ENCODE results near the gene OR52R1.
"Not testable (repeated sequence)": the region's sequence is repeated elsewhere in the genome, so short reads cannot be mapped to it uniquely, and the experiment has no call there.

OR52R1 gene

GRCh38 chr11:4804280-4804679 lies at the start of gene OR52R1:
OR52R1 (minus strand) TSS chr11:4804380; CDS start chr11:4804380, 0 bp downstream.
- in situ Hi-C loops (cut with MboI; ENCODE audit: low sequenced_read_pairs): no loop called here

- in situ Hi-C loops (cut with MboI; ENCODE audit: low sequenced_read_pairs): no loop called here
These were observed 46.9 kb upstream of the OR52R1 start for GRCh38 chr11:4851033-4851432.

GRCh38 chr11:4848908-4849532 lies 44.8 kb upstream of the OR52R1 start, which contains the start of gene OR51S1:
OR51S1 (minus strand) TSS chr11:4849208; CDS start chr11:4849208, 0 bp downstream.
- in situ Hi-C loops (cut with MboI; ENCODE audit: low sequenced_read_pairs): no loop called here

- in situ Hi-C loops (cut with MboI; ENCODE audit: low sequenced_read_pairs): no loop called here
These were observed 35.8 kb upstream of the OR52R1 start for GRCh38 chr11:4839851-4840549.

DNA sequence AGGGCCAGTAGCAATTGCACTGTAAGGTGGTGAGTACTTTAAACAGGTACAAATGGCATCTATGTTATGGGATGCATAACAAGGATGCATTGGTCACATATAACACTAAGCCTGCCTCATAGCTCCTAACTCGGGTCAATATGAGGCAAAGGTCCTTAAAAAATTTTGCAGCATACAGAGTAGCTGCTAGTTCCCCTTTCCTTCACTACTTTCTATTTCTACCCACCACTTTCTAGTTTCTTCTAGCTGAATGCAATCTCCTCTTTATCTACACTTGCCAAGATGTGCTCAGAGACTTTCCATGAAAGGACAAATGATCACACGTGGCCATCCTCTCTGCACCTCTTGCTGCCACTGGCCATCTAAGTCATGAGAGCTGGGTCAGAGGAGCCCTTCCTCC lies 26.7 kb upstream of the OR52R1 start:
- in situ Hi-C loops (cut with MboI; ENCODE audit: low sequenced_read_pairs): no loop called here

- in situ Hi-C loops (cut with MboI; ENCODE audit: low sequenced_read_pairs): no loop called here
These were observed 26.2 kb upstream of the OR52R1 start for GRCh38 chr11:4830346-4830745.

DNA sequence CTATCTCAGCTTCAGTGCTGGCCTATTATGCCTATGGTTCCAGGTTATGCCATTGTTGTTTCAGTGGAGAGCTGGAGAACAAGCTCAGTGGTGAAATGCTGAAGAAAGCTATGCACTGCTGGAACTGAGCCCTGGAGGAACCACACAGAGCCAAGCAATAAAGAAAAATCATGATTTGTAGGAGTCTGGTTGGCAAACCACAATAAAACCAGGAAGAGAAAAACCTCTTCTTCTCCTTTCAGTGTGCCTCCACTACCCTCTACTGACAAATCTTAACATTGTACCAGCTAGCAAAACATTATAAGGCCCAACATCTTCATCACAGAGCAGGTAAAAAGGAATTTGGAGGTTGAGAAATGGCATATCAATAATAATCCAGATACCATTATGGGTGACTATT lies 22.2 kb upstream of the OR52R1 start:
- in situ Hi-C loops (cut with MboI; ENCODE audit: low sequenced_read_pairs): no loop called here

GRCh38 chr11:4825132-4825531 lies 21.0 kb upstream of the OR52R1 start:
- in situ Hi-C loops (cut with MboI; ENCODE audit: low sequenced_read_pairs): no loop called here

- in situ Hi-C loops (cut with MboI; ENCODE audit: low sequenced_read_pairs): no loop called here
These were observed 16.8 kb upstream of the OR52R1 start, which contains the start of gene OR51F2 for GRCh38 chr11:4821021-4821420. OR51F2 (plus strand) TSS chr11:4821321; CDS start chr11:4821422, 101 bp downstream.

DNA sequence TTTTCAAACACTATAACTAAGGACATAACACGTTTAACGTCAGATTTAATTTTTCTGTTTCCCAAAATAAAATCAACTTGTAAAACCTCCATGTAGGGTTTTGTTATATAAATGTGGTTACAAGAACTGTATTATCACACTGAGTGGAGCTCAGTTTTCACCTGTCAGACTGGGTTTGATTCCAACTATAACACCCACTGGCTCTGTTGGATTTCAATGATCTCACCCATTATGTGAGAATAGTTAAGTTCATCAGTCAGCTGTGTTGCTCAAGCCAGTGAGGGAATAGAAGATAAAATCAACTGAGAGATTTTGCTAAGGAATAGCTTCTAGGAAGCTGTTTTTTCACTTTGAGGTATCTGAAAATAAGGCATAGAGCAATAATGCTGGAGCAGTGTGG lies 5.1 kb upstream of the OR52R1 start:
- in situ Hi-C loops (cut with MboI; ENCODE audit: low sequenced_read_pairs): no loop called here

GRCh38 chr11:4808476-4808875 lies 4.3 kb upstream of the OR52R1 start:
- in situ Hi-C loops (cut with MboI; ENCODE audit: low sequenced_read_pairs): no loop called here

GRCh38 chr11:4801316-4801715 lies 2.9 kb downstream of the OR52R1 start:
- in situ Hi-C loops (cut with MboI; ENCODE audit: low sequenced_read_pairs): not testable (repeated sequence)

- in situ Hi-C loops (cut with MboI; ENCODE audit: low sequenced_read_pairs): no loop called here
These were observed 5.6 kb downstream of the OR52R1 start for GRCh38 chr11:4798427-4799183.

- in situ Hi-C loops (cut with MboI; ENCODE audit: low sequenced_read_pairs): no loop called here
These were observed 7.0 kb downstream of the OR52R1 start for GRCh38 chr11:4797206-4797605.

- in situ Hi-C loops (cut with MboI; ENCODE audit: low sequenced_read_pairs): no loop called here
These were observed 21.7 kb downstream of the OR52R1 start for GRCh38 chr11:4782454-4782853.

- in situ Hi-C loops (cut with MboI; ENCODE audit: low sequenced_read_pairs): no loop called here
These were observed 34.3 kb downstream of the OR52R1 start, which contains the start of gene OR51F1 for GRCh38 chr11:4769838-4770237. OR51F1 (minus strand) TSS chr11:4769938; CDS start chr11:4769938, 0 bp downstream.

- in situ Hi-C loops (cut with MboI; ENCODE audit: low sequenced_read_pairs): no loop called here
These were observed 36.1 kb downstream of the OR52R1 start for GRCh38 chr11:4768094-4768493.

DNA sequence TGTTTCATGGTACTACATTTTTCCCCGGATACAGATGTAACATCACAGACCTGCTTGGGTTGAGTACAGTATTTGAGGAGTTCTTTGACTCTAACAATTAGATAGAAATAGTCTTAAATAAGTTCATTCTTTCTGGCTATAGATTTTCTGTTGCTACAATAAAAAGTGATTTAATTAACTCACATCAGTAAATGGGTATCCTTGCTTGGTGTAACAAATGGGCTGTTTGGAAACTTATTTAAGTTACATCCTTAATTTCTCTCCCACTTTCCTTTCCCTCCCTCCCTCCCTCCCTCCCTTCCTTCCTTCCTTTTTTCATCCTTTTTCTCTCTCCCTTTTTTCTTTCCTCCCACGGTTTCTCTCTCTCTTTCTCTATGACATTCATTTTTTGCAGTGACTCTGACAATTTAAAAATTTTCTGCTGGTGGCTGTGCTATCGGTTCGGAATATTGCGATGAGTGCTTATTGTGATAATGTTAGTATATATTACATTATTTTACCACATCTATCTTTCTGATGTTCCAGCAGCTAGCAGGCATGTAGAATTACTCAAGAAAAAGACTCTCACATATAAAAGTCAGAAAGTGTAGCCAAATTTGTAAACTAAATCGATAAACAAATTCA lies 37.6 kb downstream of the OR52R1 start:
- in situ Hi-C loops (cut with MboI; ENCODE audit: low sequenced_read_pairs): no loop called here

GRCh38 chr11:4763096-4763495 lies 41.1 kb downstream of the OR52R1 start:
- in situ Hi-C loops (cut with MboI; ENCODE audit: low sequenced_read_pairs): no loop called here

All from HL-60/S4 (cell line).